WTC11 (cell line): ENCODE data around the gene ANO4.

Source experiments
- ATF2 ChIP-seq: sonication (generic); formaldehyde crosslinking; IDR thresholded peaks from 2 replicates; pipeline ENCODE4 v1.8.1; 2022; ENCODE audit warnings: low read depth, missing genetic modification reagents, borderline replicate concordance
- CTCF ChIP-seq: fragments of 200-600 bp; IDR thresholded peaks from 2 replicates; pipeline ENCODE4 v1.8.0; 2022; ENCODE audit warnings: antibody characterized with exemption

- TF ChIP-seq ATF2 (no peak), CTCF (no peak)
Observed at GRCh38 chr12:101097829-101098580, 303.4 kb downstream of the ANO4 start.
